ENCODE data around the gene HDAC4.

Gene HDAC4

GRCh38 chr2:239193925-239194677, 206.7 kb downstream of the HDAC4 start:
- in situ Hi-C loops (cut with MboI; ENCODE audit: low pct_unique_long_range_greater_than_20kb, low sequenced_read_pairs) = no loop called here
- no peak for DNase-seq

GRCh38 chr2:239193401-239193811, 207.4 kb downstream of the HDAC4 start:
- DNase-seq = no peak
- in situ Hi-C loops (cut with MboI; ENCODE audit: low pct_unique_long_range_greater_than_20kb, low sequenced_read_pairs) = no loop called here

GRCh38 chr2:239192975-239193374, 207.8 kb downstream of the HDAC4 start:
- in situ Hi-C loops (cut with MboI; ENCODE audit: low pct_unique_long_range_greater_than_20kb, low sequenced_read_pairs) = no loop called here
- no peak for DNase-seq

- DNase-seq = no peak
- in situ Hi-C loops (cut with MboI; ENCODE audit: low pct_unique_long_range_greater_than_20kb, low sequenced_read_pairs) = no loop called here
Observed at GRCh38 chr2:239192456-239192855, 208.4 kb downstream of the HDAC4 start.

GRCh38 chr2:239190921-239191885, 209.6 kb downstream of the HDAC4 start:
- DNase-seq = no peak

GRCh38 chr2:239190361-239190760, 210.5 kb downstream of the HDAC4 start:
- no peak for DNase-seq
- in situ Hi-C loops (cut with MboI; ENCODE audit: low pct_unique_long_range_greater_than_20kb, low sequenced_read_pairs) = no loop called here

More at GRCh38 chr2:239190921-239191885, 209.6 kb downstream of the HDAC4 start:
- in situ Hi-C loops (cut with MboI; ENCODE audit: low pct_unique_long_range_greater_than_20kb, low sequenced_read_pairs) = no loop called here

GRCh38 chr2:239189711-239190131, 211.1 kb downstream of the HDAC4 start:
- in situ Hi-C loops (cut with MboI; ENCODE audit: low pct_unique_long_range_greater_than_20kb, low sequenced_read_pairs) = no loop called here
- no peak for DNase-seq

- no peak for DNase-seq
- in situ Hi-C loops (cut with MboI; ENCODE audit: low pct_unique_long_range_greater_than_20kb, low sequenced_read_pairs) = no loop called here
Observed at GRCh38 chr2:239188536-239188935, 212.3 kb downstream of the HDAC4 start.

GRCh38 chr2:239187464-239188253, 213.2 kb downstream of the HDAC4 start:
- in situ Hi-C loops (cut with MboI; ENCODE audit: low pct_unique_long_range_greater_than_20kb, low sequenced_read_pairs) = no loop called here
- DNase-seq = no peak

GRCh38 chr2:239186516-239187357, 214.1 kb downstream of the HDAC4 start:
- no peak for DNase-seq

GRCh38 chr2:239184968-239185903, 215.6 kb downstream of the HDAC4 start:
- no peak for DNase-seq
- in situ Hi-C loops (cut with MboI; ENCODE audit: low pct_unique_long_range_greater_than_20kb, low sequenced_read_pairs) = no loop called here

More at GRCh38 chr2:239186516-239187357, 214.1 kb downstream of the HDAC4 start:
- in situ Hi-C loops (cut with MboI; ENCODE audit: low pct_unique_long_range_greater_than_20kb, low sequenced_read_pairs) = no loop called here

- no peak for DNase-seq
Observed at GRCh38 chr2:239184179-239184578, 216.6 kb downstream of the HDAC4 start.

GRCh38 chr2:239182981-239183791, 217.6 kb downstream of the HDAC4 start:
- in situ Hi-C loops (cut with MboI; ENCODE audit: low pct_unique_long_range_greater_than_20kb, low sequenced_read_pairs) = no loop called here
- no peak for DNase-seq

More at GRCh38 chr2:239184179-239184578, 216.6 kb downstream of the HDAC4 start:
- in situ Hi-C loops (cut with MboI; ENCODE audit: low pct_unique_long_range_greater_than_20kb, low sequenced_read_pairs) = no loop called here

GRCh38 chr2:239181903-239182581, 218.8 kb downstream of the HDAC4 start:
- no peak for DNase-seq
- in situ Hi-C loops (cut with MboI; ENCODE audit: low pct_unique_long_range_greater_than_20kb, low sequenced_read_pairs) = no loop called here

GRCh38 chr2:239181074-239181902, 219.5 kb downstream of the HDAC4 start:
- in situ Hi-C loops (cut with MboI; ENCODE audit: low pct_unique_long_range_greater_than_20kb, low sequenced_read_pairs) = no loop called here
- DNase-seq = no peak
